Measurements from ENCODE around the gene PRKN. TPM values are rescaled to one million over a fixed set of nuclear protein-coding genes. Genes with fewer than 3 reads are reported as not detected.

PRKN gene
- total and polyA plus RNA-seq, 3 experiments from 2014 or later: 0.22 to 1.0 (median 0.55) TPM

DNA sequence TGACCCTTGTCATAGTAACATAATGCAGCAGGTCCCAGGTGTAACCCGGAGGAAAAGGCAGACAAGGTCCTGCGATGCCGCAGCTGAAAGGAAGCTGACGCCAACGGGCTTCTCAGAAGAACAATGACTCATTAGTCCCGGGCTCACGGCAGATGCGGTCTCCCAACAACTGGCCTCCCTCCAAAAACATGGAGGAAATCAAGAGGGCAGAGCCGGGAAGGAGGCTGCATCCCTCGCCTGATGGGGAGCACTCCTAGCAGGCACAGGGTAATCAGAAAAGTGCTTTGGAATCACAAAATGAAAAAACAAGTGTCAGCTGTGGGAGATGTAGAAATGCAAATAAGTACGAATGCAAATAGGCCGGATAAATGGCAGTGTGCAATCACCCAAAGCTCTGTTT, 1288.5 kb downstream of the PRKN start:
- Histone ChIP-seq H3K4me1 (ENCODE audit: insufficient read depth, low read length) (no peaks in the 10 kb centered on the region), H3K9me3 (ENCODE audit: low read length) (no peaks in the 10 kb centered on the region), H3K27me3 (ENCODE audit: insufficient read depth, low read length, poor library complexity, severe bottlenecking) (no peaks in the 10 kb centered on the region), H3K36me3 (ENCODE audit: insufficient read depth, low read length) (no peaks in the 10 kb centered on the region), H3K4me3 (ENCODE audit: low read length) (no peak overlapping the region), H3K27ac (ENCODE audit: low read depth, low read length) (peak overlapping the region; percentile 6)
- ChIA-PET POLR2A (no interaction called here), CTCF (no interaction called here)
- Mint-ChIP-seq H3K27ac (no peak overlapping the region), H3K36me3 (no peaks in the 10 kb centered on the region), H3K9me3 (no peaks in the 10 kb centered on the region), H3K4me1 (no peaks in the 10 kb centered on the region), H3K4me3 (no peak overlapping the region), H3K27me3 (peaks cover 4 to 14% of the 10 kb centered on the region in 2 donors)
- DNase-seq: no peak

DNA sequence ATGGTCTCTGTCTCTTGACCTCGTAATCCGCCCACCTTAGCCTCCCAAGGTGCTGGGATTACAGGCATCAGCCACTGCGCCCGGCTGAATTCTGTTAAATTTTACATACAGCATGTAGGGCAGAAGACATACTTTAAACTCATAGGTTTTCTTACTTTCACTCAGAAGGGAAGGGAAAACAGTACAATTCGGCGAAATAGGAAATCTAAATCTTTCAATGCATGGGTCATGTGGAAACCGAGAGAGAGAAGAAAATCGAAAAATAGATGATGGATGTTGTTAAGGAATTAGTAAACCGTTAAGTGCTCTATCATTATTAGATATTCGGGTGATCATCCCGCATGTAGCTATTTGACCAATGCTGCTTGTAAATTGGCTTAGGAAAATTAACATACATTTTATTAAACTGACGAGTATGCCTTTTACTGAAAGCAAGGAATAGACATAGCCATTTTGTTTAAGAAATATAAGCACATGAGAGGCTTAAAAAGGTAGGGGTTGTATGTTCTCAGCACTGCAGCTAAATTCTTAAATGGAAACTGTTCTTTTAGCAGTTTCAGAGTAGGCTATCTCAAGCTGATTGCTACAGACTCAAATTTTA, 1289.0 kb downstream of the PRKN start:
- Histone ChIP-seq H3K27me3 (ENCODE audit: insufficient read depth, low read length, poor library complexity, severe bottlenecking) (no peaks in the 10 kb centered on the region), H3K4me3 (ENCODE audit: low read length) (no peak overlapping the region), H3K27ac (ENCODE audit: low read depth, low read length) (peak overlapping the region; percentile 6), H3K4me1 (ENCODE audit: insufficient read depth, low read length) (no peaks in the 10 kb centered on the region), H3K36me3 (ENCODE audit: insufficient read depth, low read length) (no peaks in the 10 kb centered on the region), H3K9me3 (ENCODE audit: low read length) (no peaks in the 10 kb centered on the region)
- POLR2A ChIA-PET: no interaction called here
- no peaks in the 10 kb centered on the region for H3K4me1 Mint-ChIP-seq
- no peak overlapping the region for H3K4me3 Mint-ChIP-seq
- no peak for DNase-seq
- CTCF ChIA-PET: no interaction called here
- no peak overlapping the region for H3K27ac Mint-ChIP-seq
- no peaks in the 10 kb centered on the region for H3K9me3 Mint-ChIP-seq
- H3K27me3 Mint-ChIP-seq: peaks cover 4 to 14% of the 10 kb centered on the region in 2 donors
- no peaks in the 10 kb centered on the region for H3K36me3 Mint-ChIP-seq

DNA sequence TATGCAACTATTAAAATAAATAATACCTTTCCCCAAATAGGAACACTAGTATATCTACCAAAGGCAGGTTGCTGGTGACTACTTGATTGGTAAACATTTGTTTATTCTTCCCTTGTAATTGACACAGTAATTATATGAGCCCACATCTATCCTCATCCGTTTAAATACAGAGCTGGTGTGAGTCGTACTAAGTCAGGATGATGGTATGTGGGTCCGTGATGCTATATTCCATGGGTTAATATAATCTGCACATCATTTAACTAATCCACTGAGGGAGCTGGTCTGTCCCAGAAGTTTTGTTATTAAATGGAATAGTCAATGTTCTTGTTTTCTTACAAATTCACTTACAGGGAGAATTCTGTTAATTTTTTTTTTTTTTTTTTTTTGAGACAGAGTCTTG, 1289.7 kb downstream of the PRKN start:
- no peaks in the 10 kb centered on the region for H3K36me3 Mint-ChIP-seq
- H3K27me3 ChIP-seq (ENCODE audit: insufficient read depth, low read length, poor library complexity, severe bottlenecking): no peaks in the 10 kb centered on the region

DNA sequence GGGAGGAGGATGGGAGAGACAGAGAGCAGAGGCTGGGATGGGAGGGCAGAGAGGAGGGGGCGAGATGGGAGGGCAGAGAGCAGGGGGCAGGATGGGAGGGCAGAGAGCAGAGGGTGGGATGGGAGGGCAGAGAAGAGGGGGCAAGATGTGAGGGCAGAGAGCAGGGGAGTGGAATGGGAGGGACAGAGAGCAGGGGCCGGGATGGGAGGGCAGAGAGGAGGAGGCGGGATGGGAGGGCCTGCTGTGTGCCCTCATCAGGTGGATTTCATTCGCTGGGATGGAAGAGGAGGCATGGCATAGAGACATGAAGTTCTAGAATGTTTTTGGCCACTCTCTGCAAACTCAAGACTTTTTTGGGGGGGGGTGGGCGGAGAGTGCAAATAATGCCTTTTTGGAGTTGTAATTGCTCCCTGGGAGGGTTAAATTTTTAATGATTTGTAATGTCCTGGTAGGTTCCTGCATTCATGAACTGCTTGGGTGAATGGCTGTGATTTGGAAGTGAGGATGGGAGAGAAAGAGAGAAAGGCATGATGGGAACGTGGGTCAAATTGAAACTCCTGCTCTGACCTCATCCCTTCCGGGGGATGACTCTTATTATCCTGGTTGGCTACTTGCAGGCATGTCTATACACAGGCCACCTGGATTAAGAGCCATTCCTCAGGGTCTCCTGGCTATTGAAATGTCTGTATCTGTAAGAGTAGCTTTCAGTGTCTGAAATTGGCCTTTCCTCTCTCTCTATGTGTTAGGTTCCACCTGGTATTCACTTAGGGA, 1291.3 kb downstream of the PRKN start:
- no peaks in the 10 kb centered on the region for H3K36me3 ChIP-seq (ENCODE audit: insufficient read depth, low read length)
- H3K36me3 Mint-ChIP-seq: no peaks in the 10 kb centered on the region
- no peak for DNase-seq
- no peaks in the 10 kb centered on the region for H3K4me1 Mint-ChIP-seq
- ChIA-PET POLR2A (no interaction called here), CTCF (no interaction called here)
- H3K4me1 ChIP-seq (ENCODE audit: insufficient read depth, low read length): no peaks in the 10 kb centered on the region
- no peak overlapping the region for H3K27ac ChIP-seq (ENCODE audit: low read depth, low read length)
- H3K27ac Mint-ChIP-seq: no peak overlapping the region
- no peaks in the 10 kb centered on the region for H3K9me3 ChIP-seq (ENCODE audit: low read length)
- H3K4me3 Mint-ChIP-seq: no peak overlapping the region
- H3K27me3 Mint-ChIP-seq: peaks cover 4 to 14% of the 10 kb centered on the region in 2 donors
- H3K9me3 Mint-ChIP-seq: no peaks in the 10 kb centered on the region
- H3K4me3 ChIP-seq (ENCODE audit: low read length): no peak overlapping the region
- no peaks in the 10 kb centered on the region for H3K27me3 ChIP-seq (ENCODE audit: insufficient read depth, low read length, poor library complexity, severe bottlenecking)

More for the DNA sequence above, 1289.7 kb downstream of the PRKN start:
- Mint-ChIP-seq H3K27me3 (peaks cover 4 to 14% of the 10 kb centered on the region in 2 donors), H3K4me3 (no peak overlapping the region), H3K9me3 (no peaks in the 10 kb centered on the region), H3K4me1 (no peaks in the 10 kb centered on the region), H3K27ac (no peak overlapping the region)
- Histone ChIP-seq H3K4me3 (ENCODE audit: low read length) (no peak overlapping the region), H3K27ac (ENCODE audit: low read depth, low read length) (no peak overlapping the region), H3K9me3 (ENCODE audit: low read length) (no peaks in the 10 kb centered on the region), H3K4me1 (ENCODE audit: insufficient read depth, low read length) (no peaks in the 10 kb centered on the region), H3K36me3 (ENCODE audit: insufficient read depth, low read length) (no peaks in the 10 kb centered on the region)
- ChIA-PET POLR2A (no interaction called here), CTCF (no interaction called here)
- no peak for DNase-seq

DNA sequence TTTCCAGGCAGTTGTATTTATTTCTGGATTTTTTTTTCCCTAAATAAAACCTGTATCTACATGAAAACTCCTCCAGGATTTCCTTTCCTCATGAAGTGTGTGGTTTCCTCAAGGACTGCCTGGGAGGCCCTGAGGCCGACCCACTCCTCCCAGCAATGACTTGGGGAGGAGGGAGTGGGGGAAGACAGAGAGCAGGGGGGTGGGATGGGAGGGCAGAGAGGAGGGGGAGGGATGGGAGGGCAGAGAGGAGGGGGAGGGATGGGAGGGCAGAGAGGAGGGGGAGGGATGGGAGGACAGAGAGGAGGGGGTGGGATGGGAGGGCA, 1291.9 kb downstream of the PRKN start:
- Histone ChIP-seq H3K4me3 (ENCODE audit: low read length) (no peak overlapping the region), H3K36me3 (ENCODE audit: insufficient read depth, low read length) (no peaks in the 10 kb centered on the region), H3K4me1 (ENCODE audit: insufficient read depth, low read length) (no peaks in the 10 kb centered on the region), H3K27me3 (ENCODE audit: insufficient read depth, low read length, poor library complexity, severe bottlenecking) (no peaks in the 10 kb centered on the region), H3K9me3 (ENCODE audit: low read length) (no peaks in the 10 kb centered on the region), H3K27ac (ENCODE audit: low read depth, low read length) (no peak overlapping the region)
- ChIA-PET POLR2A (no interaction called here), CTCF (interaction anchor here (0.8 kb wide), 1 partner anchor 17 kb away, joined by 3 read pairs; no protein-coding TSS in a partner anchor)
- no peaks in the 10 kb centered on the region for H3K36me3 Mint-ChIP-seq
- DNase-seq: no peak
- no peaks in the 10 kb centered on the region for H3K9me3 Mint-ChIP-seq
- no peak overlapping the region for H3K27ac Mint-ChIP-seq
- peaks cover 4 to 14% of the 10 kb centered on the region in 2 donors for H3K27me3 Mint-ChIP-seq
- H3K4me1 Mint-ChIP-seq: no peaks in the 10 kb centered on the region
- H3K4me3 Mint-ChIP-seq: no peak overlapping the region

DNA sequence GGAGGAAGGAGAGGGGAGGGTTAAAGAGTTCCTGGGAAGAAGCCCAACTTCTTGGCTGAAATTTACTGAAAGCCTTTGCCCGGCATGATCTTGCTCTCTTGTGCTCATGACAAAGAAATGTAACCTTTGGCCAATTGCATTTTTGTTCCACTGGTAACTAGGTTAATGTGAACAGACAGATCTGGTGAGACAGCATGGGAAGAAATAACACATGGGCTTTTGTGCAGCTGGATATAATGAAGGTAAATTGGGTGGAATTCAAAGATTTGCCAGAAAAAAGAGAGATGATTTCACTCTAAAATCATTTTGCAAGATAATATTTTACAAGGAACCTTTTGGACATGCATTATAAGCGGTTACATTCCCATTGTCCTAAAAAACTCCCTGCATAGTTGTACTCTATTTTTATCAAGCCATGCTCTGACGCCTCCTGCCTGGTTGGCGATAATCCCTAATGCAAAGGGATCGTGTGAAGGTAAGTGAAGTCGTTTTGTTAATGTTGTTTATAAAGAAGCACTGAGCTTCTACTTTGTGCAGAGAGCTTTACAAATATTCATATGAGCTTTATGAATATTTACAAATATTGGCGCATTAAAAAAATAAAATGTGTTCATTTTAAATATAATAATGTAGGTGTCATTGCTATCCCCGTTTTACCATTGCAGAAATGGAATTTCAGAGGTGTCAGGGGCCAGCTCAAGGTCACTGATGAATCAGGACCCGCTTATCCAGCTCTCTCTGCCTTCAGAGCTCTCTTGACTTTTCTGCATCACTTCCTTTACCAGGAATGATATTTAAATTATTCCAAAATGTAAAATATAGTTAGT, 1292.4 kb downstream of the PRKN start:
- ChIA-PET POLR2A (no interaction called here), CTCF (interaction anchor here (0.8 kb wide), 1 partner anchor 17 kb away, joined by 3 read pairs; no protein-coding TSS in a partner anchor)
- no peaks in the 10 kb centered on the region for H3K9me3 Mint-ChIP-seq

DNA sequence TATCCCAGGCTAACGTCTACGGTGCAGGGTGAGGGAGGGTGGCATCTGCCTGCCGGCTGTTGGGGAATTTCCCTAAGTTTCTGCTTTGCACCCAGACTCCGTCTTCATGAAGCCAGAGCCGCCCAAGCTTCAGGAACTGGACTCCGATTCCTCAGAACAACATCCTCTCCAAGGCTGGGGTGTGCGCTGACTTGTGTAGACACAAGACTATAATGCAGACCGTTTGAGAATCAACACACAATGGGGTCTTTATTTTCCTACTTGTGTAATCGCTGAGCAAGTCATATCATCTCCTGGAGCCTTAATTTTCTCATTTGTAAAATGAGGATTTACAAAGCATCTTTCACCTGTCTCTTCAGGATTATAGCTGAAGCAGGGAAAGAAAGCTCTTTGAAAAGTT, 1293.2 kb downstream of the PRKN start:
- H3K9me3 Mint-ChIP-seq: no peaks in the 10 kb centered on the region
- Histone ChIP-seq H3K36me3 (ENCODE audit: insufficient read depth, low read length) (no peaks in the 10 kb centered on the region), H3K27me3 (ENCODE audit: insufficient read depth, low read length, poor library complexity, severe bottlenecking) (no peaks in the 10 kb centered on the region), H3K4me3 (ENCODE audit: low read length) (no peak overlapping the region), H3K4me1 (ENCODE audit: insufficient read depth, low read length) (no peaks in the 10 kb centered on the region), H3K27ac (ENCODE audit: low read depth, low read length) (no peak overlapping the region), H3K9me3 (ENCODE audit: low read length) (no peaks in the 10 kb centered on the region)
- ChIA-PET POLR2A (no interaction called here), CTCF (no interaction called here)
- no peak overlapping the region for H3K4me3 Mint-ChIP-seq
- H3K4me1 Mint-ChIP-seq: no peaks in the 10 kb centered on the region
- DNase-seq: no peak
- no peaks in the 10 kb centered on the region for H3K36me3 Mint-ChIP-seq
- H3K27ac Mint-ChIP-seq: no peak overlapping the region
- H3K27me3 Mint-ChIP-seq: peaks cover 0 to 11% of the 10 kb centered on the region in 2 donors

More for the DNA sequence above, 1292.4 kb downstream of the PRKN start:
- Histone ChIP-seq H3K27me3 (ENCODE audit: insufficient read depth, low read length, poor library complexity, severe bottlenecking) (no peaks in the 10 kb centered on the region), H3K4me3 (ENCODE audit: low read length) (no peak overlapping the region), H3K36me3 (ENCODE audit: insufficient read depth, low read length) (no peaks in the 10 kb centered on the region), H3K4me1 (ENCODE audit: insufficient read depth, low read length) (no peaks in the 10 kb centered on the region), H3K27ac (ENCODE audit: low read depth, low read length) (no peak overlapping the region), H3K9me3 (ENCODE audit: low read length) (no peaks in the 10 kb centered on the region)
- H3K36me3 Mint-ChIP-seq: no peaks in the 10 kb centered on the region
- H3K27me3 Mint-ChIP-seq: peaks cover under 1 to 11% of the 10 kb centered on the region in 2 donors
- no peak for DNase-seq
- H3K4me3 Mint-ChIP-seq: no peak overlapping the region
- H3K27ac Mint-ChIP-seq: no peak overlapping the region
- no peaks in the 10 kb centered on the region for H3K4me1 Mint-ChIP-seq

DNA sequence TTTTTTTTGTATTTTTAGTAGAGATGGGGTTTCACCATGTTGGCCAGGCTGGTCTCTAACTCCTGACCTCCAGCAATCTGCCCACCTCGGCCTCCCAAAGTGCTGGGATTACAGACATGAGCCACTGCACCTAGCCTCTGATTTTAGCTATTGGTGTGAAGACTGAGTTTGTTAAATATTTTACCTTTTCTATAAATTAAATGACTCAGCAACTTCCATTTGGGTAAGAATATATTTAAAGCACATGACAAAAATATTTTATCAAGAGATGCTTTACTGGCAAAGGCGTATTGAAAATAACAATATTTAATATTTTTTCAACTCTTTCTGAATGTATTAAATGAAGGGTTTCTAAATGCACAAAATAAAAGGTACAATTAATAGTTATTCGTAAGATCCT, 1295.0 kb downstream of the PRKN start:
- POLR2A ChIA-PET: no interaction called here
- H3K36me3 ChIP-seq (ENCODE audit: insufficient read depth, low read length): no peaks in the 10 kb centered on the region
- H3K9me3 Mint-ChIP-seq: no peaks in the 10 kb centered on the region
- no peak overlapping the region for H3K4me3 Mint-ChIP-seq
- no peak overlapping the region for H3K27ac ChIP-seq (ENCODE audit: low read depth, low read length)
- no peaks in the 10 kb centered on the region for H3K4me1 ChIP-seq (ENCODE audit: insufficient read depth, low read length)
- peaks cover 0 to 11% of the 10 kb centered on the region in 2 donors for H3K27me3 Mint-ChIP-seq
- no peaks in the 10 kb centered on the region for H3K9me3 ChIP-seq (ENCODE audit: low read length)
- H3K4me1 Mint-ChIP-seq: no peaks in the 10 kb centered on the region
- H3K4me3 ChIP-seq (ENCODE audit: low read length): no peak overlapping the region
- no peaks in the 10 kb centered on the region for H3K27me3 ChIP-seq (ENCODE audit: insufficient read depth, low read length, poor library complexity, severe bottlenecking)
- CTCF ChIA-PET: interaction anchor here (0.7 kb wide), 1 partner anchor 38 kb away, joined by 3 read pairs; no protein-coding TSS in a partner anchor
- DNase-seq: no peak
- H3K27ac Mint-ChIP-seq: no peak overlapping the region
- no peaks in the 10 kb centered on the region for H3K36me3 Mint-ChIP-seq
